Anterior cingulate cortex (tissue), 58 donors: ENCODE data around the gene TOM1.

Experiments used
- DNase-seq, 58 donors: peaks; one replicate each; lab custom pipeline; 2025; lab: John Stamatoyannopoulos, UW

Gene TOM1

GRCh38 chr22:35322126-35322525, 22.4 kb downstream of the TOM1 start:
- DNase-seq = no peak

DNA sequence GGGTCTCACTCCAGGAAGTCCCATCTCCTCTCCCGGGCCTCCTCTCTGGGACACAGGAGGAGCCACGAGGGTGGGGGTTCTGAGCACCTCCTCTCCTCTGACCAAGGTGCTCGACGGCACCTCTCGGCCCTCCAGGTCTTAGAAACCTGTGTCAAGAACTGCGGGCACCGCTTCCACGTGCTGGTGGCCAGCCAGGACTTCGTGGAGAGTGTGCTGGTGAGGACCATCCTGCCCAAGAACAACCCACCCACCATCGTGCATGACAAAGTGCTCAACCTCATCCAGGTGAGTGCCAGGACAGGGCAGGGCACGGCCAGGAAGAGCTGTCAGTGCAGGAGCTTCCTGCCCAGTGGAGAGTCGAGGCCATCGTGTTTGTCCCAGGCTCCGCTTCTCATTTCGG, 23.2 kb downstream of the TOM1 start:
- DNase-seq = no peak

DNA sequence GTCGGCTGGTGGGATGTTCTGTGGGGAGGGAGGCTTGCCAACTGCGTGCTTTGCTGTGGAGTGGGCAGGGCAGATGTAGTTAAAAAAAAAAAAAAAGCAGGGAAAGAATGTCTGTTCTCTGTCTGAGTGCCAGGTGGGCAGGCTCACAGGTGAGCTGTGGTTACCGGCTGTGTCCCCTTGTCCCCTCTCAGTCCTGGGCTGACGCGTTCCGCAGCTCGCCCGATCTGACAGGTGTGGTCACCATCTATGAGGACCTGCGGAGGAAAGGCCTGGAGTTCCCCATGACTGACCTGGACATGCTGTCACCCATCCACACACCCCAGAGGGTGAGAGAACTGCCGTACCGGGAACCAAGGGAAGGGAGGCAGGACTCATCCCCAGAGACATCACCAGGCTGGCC, 23.6 kb downstream of the TOM1 start:
- DNase-seq = no peak

DNA sequence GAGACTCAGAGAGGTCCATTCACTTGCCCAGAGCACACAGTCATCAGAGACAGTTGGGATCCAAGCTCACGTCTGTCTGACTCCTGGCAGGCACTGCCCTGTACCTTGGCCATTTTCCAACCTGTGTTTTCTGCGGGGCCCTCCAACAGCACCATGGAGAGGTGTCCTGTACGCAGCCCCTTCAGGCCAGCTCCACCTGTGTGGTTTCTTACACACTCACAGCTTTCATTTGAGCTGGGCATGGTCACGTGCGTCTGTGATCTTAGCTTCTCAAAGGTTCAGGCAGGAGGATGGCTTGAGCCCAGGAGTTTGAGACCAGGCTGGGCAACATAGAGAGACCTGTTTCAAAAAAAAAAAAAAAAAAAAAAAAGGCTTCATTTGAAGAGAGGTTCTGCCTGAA, 24.4 kb downstream of the TOM1 start:
- no peak for DNase-seq

DNA sequence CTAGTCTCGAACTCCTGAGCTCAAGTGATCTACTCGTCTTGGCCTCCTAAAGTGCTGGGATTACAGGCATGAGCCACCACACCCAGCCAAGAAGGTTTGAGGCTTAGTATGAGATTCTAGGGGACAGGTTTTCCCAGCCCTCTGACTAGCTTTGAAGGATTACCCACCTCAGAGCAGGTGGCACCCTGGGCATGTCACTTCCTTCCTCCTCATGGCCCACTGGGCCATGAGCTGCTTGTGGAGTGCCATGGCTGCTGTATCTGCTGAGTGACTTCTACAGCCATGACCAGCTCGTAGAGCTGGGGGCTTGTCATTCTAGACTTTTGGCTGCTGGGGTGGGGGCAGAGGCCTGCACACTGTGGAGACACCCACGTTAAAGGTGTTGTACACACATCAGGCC, 25.1 kb downstream of the TOM1 start:
- DNase-seq = no peak

GRCh38 chr22:35325209-35325608, 25.5 kb downstream of the TOM1 start:
- no peak for DNase-seq

- DNase-seq = no peak
These were observed 27.3 kb downstream of the TOM1 start for GRCh38 chr22:35326854-35327562.

GRCh38 chr22:35327690-35328471, 28.2 kb downstream of the TOM1 start:
- DNase-seq = no peak

- no peak for DNase-seq
These were observed 28.8 kb downstream of the TOM1 start for GRCh38 chr22:35328472-35328885.

- no peak for DNase-seq
These were observed 29.6 kb downstream of the TOM1 start for GRCh38 chr22:35329114-35329847.

DNA sequence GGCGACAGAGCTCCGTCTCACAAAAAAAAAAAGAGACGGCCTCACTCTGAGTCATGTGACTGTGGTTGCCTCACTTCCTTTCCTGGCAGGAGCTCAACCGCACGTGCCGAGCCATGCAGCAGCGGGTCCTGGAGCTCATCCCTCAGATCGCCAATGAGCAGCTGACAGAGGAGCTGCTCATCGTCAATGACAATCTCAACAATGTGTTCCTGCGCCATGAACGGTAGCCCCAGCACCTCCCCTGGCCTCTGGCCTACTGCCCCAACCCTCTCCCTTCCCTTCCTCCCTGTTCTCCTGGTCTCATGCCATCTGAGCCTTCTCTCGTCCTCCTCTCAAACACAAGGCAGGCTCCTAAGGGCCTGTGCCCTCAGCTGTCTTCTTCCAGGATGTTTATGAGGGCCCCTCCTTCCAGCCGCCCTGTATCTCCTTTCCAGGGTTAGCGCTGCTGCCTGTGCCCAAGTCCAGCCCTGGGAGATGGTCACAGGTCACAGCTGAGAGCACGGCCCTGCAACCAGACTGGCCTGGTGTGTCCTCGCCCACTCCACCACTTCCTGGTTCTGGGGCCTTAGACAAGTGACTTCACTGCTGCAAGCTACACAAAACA, 30.7 kb downstream of the TOM1 start:
- peak in 5 of 58 donors; percentile 13 to 37 (median 21) for DNase-seq

DNA sequence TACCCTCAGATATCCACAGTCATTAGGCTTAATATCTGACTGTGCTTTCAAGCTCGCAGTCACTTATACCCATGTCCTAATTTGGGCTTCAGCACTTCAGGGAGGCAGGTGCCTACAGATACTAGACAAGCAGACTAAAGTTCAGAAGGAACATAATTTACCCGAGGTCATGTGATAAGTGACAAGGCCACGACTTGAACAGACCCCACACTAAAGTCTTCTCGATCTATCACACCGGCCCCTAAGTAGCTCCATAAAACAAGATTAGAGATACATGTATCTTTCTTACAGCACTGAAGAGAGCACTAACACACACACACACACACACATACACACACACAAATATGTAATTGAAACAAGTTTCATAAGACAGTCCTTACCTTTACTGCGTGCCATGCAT, 32.6 kb downstream of the TOM1 start:
- no peak for DNase-seq

DNA sequence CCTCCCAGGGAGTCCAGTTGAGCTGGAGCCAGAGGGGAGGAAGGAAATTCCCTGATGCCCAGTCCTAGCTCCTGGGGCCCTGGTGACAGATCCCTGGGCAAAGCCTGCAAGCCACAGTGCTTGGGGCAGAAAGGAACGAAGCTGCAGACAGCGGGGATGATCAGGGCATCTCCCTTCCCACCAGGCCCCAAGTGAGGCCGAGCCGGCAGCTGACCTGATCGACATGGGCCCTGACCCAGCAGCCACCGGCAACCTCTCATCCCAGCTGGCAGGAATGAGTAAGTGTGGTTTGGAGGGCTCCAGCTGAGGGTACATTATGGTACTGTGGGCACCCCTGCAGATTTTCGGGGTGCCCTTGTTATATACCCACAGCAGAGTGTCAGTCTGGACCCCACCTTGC, 33.5 kb downstream of the TOM1 start:
- DNase-seq = no peak

GRCh38 chr22:35334004-35334403, 34.3 kb downstream of the TOM1 start:
- DNase-seq = no peak

- DNase-seq = no peak
These were observed 35.8 kb downstream of the TOM1 start for GRCh38 chr22:35335468-35335867.

- no peak for DNase-seq
These were observed 36.5 kb downstream of the TOM1 start for GRCh38 chr22:35335936-35336781.

DNA sequence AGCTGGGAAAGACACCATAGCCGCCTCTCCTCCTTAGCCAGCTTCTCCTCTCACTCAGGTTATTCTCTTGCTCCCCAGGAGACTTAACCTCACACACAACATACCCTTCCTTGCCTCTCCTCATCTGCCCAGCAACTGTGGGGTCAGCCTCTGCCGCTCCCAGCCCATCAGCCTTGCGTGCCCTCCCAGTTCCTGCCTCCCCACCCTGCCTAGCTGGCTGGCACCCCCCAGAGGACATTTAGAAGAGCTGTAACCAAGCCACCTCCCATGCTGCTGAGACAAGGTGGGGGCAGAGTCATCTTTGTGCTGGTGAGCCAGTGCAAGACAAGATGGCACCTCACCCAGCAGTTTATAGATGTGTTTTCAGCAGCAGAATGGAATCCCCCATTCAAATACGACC, 38.2 kb downstream of the TOM1 start:
- no peak for DNase-seq

DNA sequence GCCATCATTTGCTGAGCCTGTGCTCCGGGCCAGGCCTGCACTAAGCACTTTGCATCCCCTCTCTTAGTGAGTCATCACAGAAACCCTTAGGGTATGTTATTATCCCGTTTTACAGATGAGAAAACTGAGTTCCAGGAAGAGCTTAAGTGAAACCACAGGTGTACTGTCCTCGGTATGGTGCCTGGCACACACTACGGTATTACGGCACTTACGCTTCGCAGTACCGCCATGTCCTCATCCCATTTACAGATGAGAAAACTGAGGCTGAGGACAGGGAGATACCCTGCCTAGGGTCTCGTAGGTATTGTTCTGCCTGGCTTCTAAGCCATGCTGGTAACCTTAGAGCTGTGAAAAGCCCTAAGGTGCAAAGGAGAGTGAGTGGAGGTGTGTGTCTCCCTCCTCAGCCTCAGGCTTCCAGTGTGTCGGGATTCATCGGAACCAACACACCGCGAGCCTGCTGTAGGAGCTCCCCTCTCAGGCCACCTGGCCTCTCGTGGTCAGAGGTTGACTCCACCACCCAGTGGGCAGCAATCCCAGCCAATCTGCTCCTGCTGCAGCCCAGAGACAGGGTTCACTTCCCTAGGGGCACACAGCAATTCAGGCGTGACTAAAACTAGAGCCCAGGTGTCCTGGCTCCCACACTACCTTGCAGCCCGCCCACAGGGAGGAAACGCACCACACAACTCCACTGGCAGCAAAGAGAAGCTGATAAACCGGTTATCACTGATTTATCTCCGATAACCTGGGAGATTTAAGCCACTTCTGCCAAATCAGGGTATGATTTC, 41.6 kb downstream of the TOM1 start:
- DNase-seq = no peak

- no peak for DNase-seq
These were observed 42.7 kb downstream of the TOM1 start for GRCh38 chr22:35342390-35342789.
